Measurements from ENCODE around the gene RRP1B.

RRP1B gene

GRCh38 chr21:43726686-43727518 lies 67.5 kb downstream of the RRP1B start:
- DNase-seq (ENCODE audit: low read depth in 2 of 2), result no peak

- DNase-seq (ENCODE audit: low read depth in 2 of 2), result no peak
Observed at GRCh38 chr21:43727519-43728153, 68.3 kb downstream of the RRP1B start.

DNA sequence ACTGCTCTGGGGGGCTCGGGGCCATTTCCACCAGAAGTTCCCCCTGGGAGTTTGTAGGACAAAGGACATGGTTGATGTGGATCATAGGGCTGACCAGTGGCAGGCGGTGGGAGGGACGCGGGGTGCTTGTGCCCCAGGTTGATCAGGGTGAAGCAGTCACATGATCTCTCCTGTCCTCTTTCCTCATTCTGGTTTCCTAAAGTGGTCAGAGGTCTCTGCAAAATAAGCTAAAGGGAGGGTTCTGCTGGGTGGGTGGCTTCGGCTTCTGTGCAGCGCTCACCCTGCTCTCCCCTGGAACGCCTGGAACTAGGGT lies 68.8 kb downstream of the RRP1B start:
- DNase-seq (ENCODE audit: low read depth in 2 of 2), result no peak

GRCh38 chr21:43728467-43729390 lies 69.4 kb downstream of the RRP1B start:
- DNase-seq (ENCODE audit: low read depth in 2 of 2), result peak; percentile 48 to 54

- no peak for DNase-seq (ENCODE audit: low read depth in 2 of 2)
Observed at GRCh38 chr21:43731476-43731875, 72.1 kb downstream of the RRP1B start.

DNA sequence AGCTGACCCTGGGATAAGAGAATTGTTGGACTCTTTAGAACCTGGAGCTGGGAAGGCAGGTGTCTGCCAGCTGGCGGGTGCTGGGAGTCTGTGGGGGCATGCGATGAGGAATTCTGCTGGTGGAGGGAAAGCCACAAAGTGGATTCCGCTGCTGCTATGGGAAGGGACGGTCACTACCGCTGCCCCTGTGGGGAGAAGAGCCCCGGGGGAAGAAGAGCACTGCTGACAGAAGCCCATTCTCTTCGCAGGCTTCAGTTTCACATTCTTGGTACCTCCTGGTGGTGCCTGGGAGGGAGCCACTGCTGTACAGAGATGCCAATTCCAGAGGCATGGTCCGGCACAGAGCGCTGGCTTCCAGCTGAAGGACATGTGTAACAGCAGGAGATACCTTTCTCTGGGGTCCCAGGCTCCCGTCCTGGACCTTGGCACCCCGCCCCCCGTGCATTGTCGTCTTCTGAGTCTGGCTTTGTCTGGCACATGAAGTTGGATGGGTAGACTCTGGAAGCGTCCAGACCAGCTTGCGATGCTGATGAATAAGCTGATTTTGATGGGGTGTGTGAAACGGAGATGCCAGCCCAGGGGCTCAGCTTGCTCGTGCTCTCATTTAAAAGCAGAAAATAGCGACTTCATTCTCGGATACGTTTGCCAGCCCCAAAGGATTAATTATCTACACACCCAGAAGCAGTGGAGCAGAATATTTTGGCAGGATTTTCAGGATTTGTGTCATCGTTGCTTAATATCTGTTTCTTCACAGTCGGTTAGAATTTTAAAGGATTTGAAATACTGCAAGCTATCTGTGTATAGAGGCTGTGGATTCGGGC lies 72.7 kb downstream of the RRP1B start:
- no peak for DNase-seq (ENCODE audit: low read depth in 2 of 2)

- no peak for DNase-seq (ENCODE audit: low read depth in 2 of 2)
Observed at GRCh38 chr21:43733060-43733459, 73.7 kb downstream of the RRP1B start.

GRCh38 chr21:43733529-43734071 lies 74.2 kb downstream of the RRP1B start:
- DNase-seq (ENCODE audit: low read depth in 2 of 2), result no peak

DNA sequence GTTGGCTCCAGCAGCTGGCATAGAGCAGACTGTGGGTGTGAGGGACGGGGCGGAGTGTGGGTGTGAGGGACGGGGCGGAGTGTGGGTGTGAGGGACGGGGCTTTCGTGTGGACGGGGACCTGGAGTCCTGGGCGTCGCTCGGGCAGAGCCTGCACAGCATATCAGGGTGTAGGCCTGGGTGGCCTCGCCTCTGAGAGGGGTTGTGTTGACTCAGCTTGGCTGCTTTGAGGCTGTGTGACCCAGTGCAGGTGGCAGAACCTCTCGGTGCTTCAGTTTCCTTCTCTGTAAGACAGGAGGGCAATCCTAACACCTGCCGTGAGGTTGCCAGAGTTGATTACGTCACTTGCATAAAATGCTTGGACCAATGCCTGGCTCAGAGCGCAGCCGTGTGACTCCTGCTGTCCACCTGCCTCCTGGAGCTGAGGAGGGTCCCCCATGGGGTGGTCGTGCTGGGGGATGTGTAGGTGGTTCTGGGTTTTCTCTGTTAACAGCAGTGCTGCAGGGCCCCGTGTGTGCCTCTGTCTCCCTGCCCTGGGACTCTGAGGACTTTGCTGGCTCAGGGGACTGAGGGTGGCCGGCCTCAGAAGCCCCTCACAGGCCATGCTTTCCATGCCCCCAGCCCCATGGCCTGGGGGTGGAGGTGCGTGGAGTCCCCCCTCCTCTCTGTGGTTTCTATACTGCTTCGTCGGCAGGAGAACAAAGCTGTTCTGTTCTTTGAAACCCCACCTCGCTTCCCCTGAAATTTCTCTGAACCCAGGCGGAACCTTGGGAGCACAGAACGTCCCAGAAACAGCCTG lies 75.0 kb downstream of the RRP1B start:
- DNase-seq (ENCODE audit: low read depth in 2 of 2), result no peak

- no peak for DNase-seq (ENCODE audit: low read depth in 2 of 2)
Observed at GRCh38 chr21:43734928-43735229, 75.5 kb downstream of the RRP1B start.

GRCh38 chr21:43735236-43736091 lies 76.1 kb downstream of the RRP1B start:
- DNase-seq (ENCODE audit: low read depth in 2 of 2), result no peak

DNA sequence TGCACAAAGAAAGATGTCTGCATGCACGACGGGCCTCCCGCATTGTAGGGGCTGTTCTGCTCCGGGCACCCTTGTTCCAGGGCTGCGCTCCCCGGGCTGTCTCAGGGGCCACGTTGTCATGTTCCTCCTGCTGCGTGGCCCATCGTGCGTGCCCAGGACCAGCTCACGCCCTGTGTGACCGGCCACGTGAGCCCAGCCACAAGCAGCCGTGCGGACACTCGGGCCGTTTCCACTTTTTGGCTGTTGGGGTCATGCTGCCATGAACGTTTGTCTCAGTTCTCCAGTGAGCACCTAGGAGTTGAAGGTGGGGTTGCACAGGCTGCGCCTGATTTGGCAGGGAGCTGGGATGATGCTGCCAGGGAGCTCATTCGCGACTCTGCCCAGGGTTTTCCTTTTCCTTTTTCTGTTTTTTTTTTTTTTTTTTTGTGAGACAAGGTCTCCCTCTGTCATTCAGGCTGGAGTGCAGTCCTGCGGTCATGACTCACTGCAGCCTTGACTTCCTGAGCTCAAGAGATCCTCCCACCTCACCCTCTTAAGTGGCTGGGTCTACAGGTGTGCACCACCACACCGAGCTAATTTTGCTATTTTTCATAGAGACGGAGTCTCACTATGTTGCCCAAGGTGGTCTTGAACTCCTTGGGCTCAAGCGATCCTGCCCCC lies 77.0 kb downstream of the RRP1B start:
- no peak for DNase-seq (ENCODE audit: low read depth in 2 of 2)

DNA sequence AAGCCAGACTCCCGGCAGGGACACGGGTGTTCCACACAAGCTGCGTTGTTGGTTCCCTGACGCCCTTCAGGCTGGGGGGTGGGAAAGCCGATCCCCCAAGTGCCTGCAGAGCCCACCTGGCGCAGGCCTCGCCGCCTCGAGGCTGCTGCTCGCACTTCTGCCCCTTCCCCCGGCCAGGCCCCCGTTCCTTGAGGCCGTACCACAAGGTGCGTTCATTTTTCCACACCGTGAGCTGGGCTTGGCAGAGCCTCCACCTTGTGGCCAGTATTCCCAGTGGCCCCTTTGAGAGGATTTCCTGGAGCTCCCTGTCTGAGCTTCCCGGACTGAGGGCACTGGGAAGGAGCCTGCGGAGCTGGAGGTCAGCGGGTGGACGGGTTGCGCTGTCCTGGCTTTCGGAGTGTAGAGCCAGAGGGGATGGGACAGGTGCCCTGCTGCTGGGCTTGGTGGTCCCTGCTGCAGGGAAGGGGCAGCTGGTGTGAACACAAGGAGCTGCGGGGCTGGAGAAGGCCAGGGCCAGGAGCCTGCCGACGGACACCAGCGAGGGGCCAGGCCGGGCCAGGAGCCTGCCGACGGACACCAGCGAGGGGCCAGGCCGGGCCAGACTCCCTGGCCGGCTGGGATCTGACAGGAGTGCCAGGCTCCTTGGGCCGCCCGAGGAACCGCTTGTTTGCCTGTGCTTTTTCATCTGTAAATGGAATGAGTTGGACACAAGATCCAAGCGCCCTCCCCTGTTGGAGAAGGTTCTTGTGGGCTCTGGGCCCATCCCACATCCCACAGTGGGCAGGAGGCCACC lies 78.0 kb downstream of the RRP1B start:
- DNase-seq (ENCODE audit: low read depth in 2 of 2), result no peak

DNA sequence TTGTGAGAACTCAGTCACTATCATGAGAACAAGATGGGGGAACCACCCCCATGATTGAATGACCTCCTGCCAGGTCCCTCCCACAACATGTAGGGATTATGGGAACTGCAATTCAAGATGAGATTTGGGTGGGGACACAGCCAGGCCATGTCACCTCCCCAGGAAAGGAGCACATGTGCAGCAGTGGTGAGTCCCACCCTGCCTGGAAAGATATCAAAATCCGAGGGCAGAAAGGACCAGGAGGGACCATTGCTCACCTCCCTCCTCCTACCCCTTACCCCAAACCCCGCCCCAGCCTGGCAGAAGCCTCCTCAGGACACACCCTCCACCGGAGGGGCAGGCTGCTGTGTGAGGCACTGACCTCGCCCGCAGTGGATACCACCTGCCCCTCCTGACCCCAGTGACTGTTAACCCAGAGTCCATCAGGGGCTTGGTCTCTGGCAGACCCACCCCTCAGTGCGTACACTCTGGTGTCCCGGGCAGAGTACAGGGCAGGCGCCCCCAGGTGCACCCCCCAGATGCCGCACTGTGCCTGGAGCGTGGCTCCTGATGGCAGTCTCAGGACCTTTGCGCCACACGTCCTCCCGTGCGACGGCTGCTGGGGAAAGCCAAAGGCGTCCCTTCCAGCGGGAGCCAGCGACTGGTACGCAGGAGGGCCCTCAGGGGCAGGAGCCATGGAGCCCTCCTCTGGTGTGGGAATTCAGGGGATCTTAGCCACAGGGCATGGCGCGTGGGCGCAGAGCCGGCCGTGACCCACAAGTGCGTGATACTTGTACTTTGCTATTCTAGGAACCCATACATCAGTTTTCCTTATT lies 80.5 kb downstream of the RRP1B start:
- DNase-seq (ENCODE audit: low read depth in 2 of 2), result no peak

DNA sequence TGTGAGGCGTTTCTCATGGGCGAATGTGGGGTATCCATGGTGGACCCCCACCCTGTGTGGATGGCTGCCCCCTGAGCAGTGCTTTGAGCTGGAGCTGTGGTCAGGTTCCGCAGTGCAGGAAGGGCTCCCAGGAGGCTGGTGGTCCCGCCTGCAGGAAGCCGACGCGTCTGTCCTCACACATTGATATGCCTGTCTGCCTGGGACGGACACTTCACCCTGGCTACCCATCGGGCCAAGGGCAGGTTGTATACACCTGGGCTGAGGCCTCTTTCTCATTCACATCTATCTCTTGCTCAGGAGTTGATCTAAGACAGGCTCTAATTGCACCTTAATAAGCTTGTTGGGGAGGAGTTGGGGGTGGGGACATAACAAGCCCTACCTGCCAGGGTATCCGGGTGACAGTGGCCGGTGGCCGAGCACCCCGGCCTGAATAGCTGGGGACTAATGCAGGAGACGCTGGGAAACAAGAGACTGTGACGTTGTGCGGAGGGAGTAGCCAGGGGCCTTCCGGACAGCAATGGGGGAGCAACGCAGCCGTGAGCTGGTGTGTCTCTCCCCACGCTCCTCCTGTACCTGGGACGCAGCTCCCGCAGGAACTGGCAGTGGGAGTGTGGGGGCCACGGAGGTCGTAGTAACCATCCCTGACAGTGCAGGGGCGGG lies 81.3 kb downstream of the RRP1B start:
- DNase-seq (ENCODE audit: low read depth in 2 of 2), result no peak

- DNase-seq (ENCODE audit: low read depth in 2 of 2), result no peak
Observed at GRCh38 chr21:43741423-43742096, 82.2 kb downstream of the RRP1B start.
